Keratinocyte (primary cell): ENCODE data around the gene RSPO3. TPM values are rescaled to one million over a fixed set of nuclear protein-coding genes. Genes with fewer than 3 reads are reported as not detected.

Experiments used
- DNase-seq: peaks from one replicate; pipeline ENCODE4 v3.0.0-alpha.2; 2011; ENCODE audit warnings: low read depth, missing footprints, low spot score
- FAIRE-seq: peaks from 2 replicates; lab custom pipeline; 2011; peaks lifted over from hg19 to GRCh38; lab: Jason Lieb, UNC
- H2AFZ ChIP-seq: 2 replicates; pipeline ENCODE4 v1.6.0; 2012; ENCODE audit warnings: low read length, control low read depth, inconsistent platforms; ENCODE audit not compliant: control insufficient read depth
- H3K27ac ChIP-seq: 2 replicates; pipeline ENCODE4 v1.5.1; 2011; ENCODE audit warnings: low read length; ENCODE audit not compliant: control insufficient read depth, insufficient read depth
- H3K27me3 ChIP-seq: 3 replicates; pipeline ENCODE4 v1.6.0; 2011; ENCODE audit warnings: low read length; ENCODE audit not compliant: control insufficient read depth, insufficient read depth; ENCODE audit errors: extremely low read depth
- H3K36me3 ChIP-seq, 2 experiments: 2 replicates in 1 of 2; 3 replicates in 1 of 2; pipeline ENCODE4 v1.5.1; 2011; ENCODE audit warnings: low read length in 2 of 2, mild to moderate bottlenecking in 1 of 2; ENCODE audit not compliant: control insufficient read depth in 2 of 2, insufficient read depth in 2 of 2; ENCODE audit errors: extremely low read depth in 1 of 2
- H3K4me1 ChIP-seq: 3 replicates; pipeline ENCODE4 v1.5.1; 2011; ENCODE audit warnings: low read length; ENCODE audit not compliant: control insufficient read depth, insufficient read depth; ENCODE audit errors: extremely low read depth
- H3K4me2 ChIP-seq: 3 replicates; pipeline ENCODE4 v1.6.0; 2011; ENCODE audit warnings: low read depth, low read length; ENCODE audit not compliant: control insufficient read depth, insufficient read depth; ENCODE audit errors: extremely low read depth
- H3K4me3 ChIP-seq, 3 experiments: fragments of 200-600 bp in 1 of 3; sonication (generic) in 1 of 3; 2 replicates in 2 of 3; 3 replicates in 1 of 3; pipeline ENCODE4 v1.5.1; 2011 to 2016; ENCODE audit warnings: low read length in 3 of 3, mild to moderate bottlenecking in 3 of 3, control low read depth in 2 of 3, inconsistent platforms in 1 of 3, low read depth in 1 of 3, mixed read lengths in 1 of 3, mixed run types in 1 of 3, moderate library complexity in 1 of 3; ENCODE audit not compliant: control insufficient read depth in 2 of 3, insufficient read depth in 2 of 3; ENCODE audit errors: extremely low read depth in 1 of 3
- H3K79me2 ChIP-seq: 2 replicates; pipeline ENCODE4 v1.6.0; 2012; ENCODE audit warnings: low read length; ENCODE audit not compliant: control insufficient read depth, insufficient read depth
- H3K9ac ChIP-seq: 3 replicates; pipeline ENCODE4 v1.6.0; 2011; ENCODE audit warnings: low read length; ENCODE audit not compliant: control insufficient read depth, insufficient read depth; ENCODE audit errors: extremely low read depth
- H3K9me1 ChIP-seq: 3 replicates; pipeline ENCODE4 v1.6.0; 2011; ENCODE audit warnings: low read length; ENCODE audit not compliant: control insufficient read depth, insufficient read depth; ENCODE audit errors: extremely low read depth
- H3K9me3 ChIP-seq: 2 replicates; pipeline ENCODE4 v1.5.1; 2012; ENCODE audit warnings: low read depth, low read length; ENCODE audit not compliant: control insufficient read depth
- H4K20me1 ChIP-seq: 3 replicates; pipeline ENCODE4 v1.6.0; 2011; ENCODE audit warnings: low read length; ENCODE audit not compliant: control insufficient read depth, insufficient read depth; ENCODE audit errors: extremely low read depth
- CTCF ChIP-seq, 3 experiments: IDR thresholded peaks in 1 of 3; conservative IDR thresholded peaks in 1 of 3; optimal IDR thresholded peaks in 1 of 3; 2 replicates in 2 of 3; 3 replicates in 1 of 3; pipeline versions ENCODE3 to v1.5.1; 2011; ENCODE audit warnings: low read length in 3 of 3, mild to moderate bottlenecking in 3 of 3, moderate library complexity in 2 of 3, control low read depth in 1 of 3, inconsistent platforms in 1 of 3; ENCODE audit not compliant: insufficient read depth in 2 of 3; ENCODE audit errors: extremely low read depth in 1 of 3
- EZH2 ChIP-seq: IDR thresholded peaks from one replicate; pipeline ENCODE4 v1.6.1; 2012; ENCODE audit warnings: inconsistent platforms, mild to moderate bottlenecking, low read length, moderate library complexity
- dilution Hi-C: fragments of 300-500 bp; cut with MboI; formaldehyde crosslinking; loops from one replicate; pipeline ENCODE4 v1.7.0; 2020; ENCODE audit warnings: low sequenced_read_pairs; ENCODE audit not compliant: extremely low pct_ligation_motif_present
- polyA plus RNA-seq, 5 experiments: library from polyadenylated mRNA; depleted of rRNA in 3 of 5; stranded (reverse) in 3 of 5; stranded (forward) in 1 of 5; unstranded in 1 of 5; fragments of >200 nt; gene quantifications; 1 replicate in 1 of 5; 2 replicates in 3 of 5; 3 replicates in 1 of 5; pipeline versions ENCODE4 v1.2.1 to v1.2.3, GENCODE V29; 2011 to 2012; ENCODE audit warnings: missing spikeins in 2 of 5, low read depth in 1 of 5, low replicate concordance in 1 of 5

RSPO3 gene
- polyA plus RNA-seq, 1 donor (not counting 4 experiments of a cell fraction or from before 2014, with no cell fraction given) = not detected

- Histone ChIP-seq H3K79me2 (no peaks in the 10 kb centered on the region), H3K9me3 (no peaks in the 10 kb centered on the region), H3K36me3 (no peaks in the 10 kb centered on the region), H3K4me1 (no peaks in the 10 kb centered on the region), H3K9me1 (no peaks in the 10 kb centered on the region), H3K4me2 (no peak overlapping the region), H4K20me1 (no peaks in the 10 kb centered on the region), H3K9ac (no peak overlapping the region), H3K27ac (no peak overlapping the region), H2AFZ (no peak overlapping the region), H3K4me3 (no peak overlapping the region), H3K27me3 (no peaks in the 10 kb centered on the region)
- DNase-seq (no peak), FAIRE-seq (no peak)
- dilution Hi-C loops = no loop called here
- no peak for TF ChIP-seq EZH2
- TF ChIP-seq CTCF (optimal IDR thresholded peaks at IDR 0.05 in 1 of 3, IDR thresholded peaks at IDR 0.05 in 1 of 3, conservative IDR thresholded peaks at IDR 0.05 in 1 of 3; ENCODE audit: extremely low read depth in 1 of 3, insufficient read depth in 2 of 3, low read length in 3 of 3) = no peak
These were observed 36.0 kb downstream of the RSPO3 start for GRCh38 chr6:127154509-127154908.

GRCh38 chr6:127160484-127160883 is 42.0 kb downstream of the RSPO3 start:
- Histone ChIP-seq H3K9me3 (no peaks in the 10 kb centered on the region), H3K79me2 (no peaks in the 10 kb centered on the region), H3K4me2 (no peak overlapping the region), H3K9ac (no peak overlapping the region), H3K27me3 (no peaks in the 10 kb centered on the region), H2AFZ (no peak overlapping the region), H3K27ac (no peak overlapping the region), H3K4me1 (no peaks in the 10 kb centered on the region), H3K36me3 (no peaks in the 10 kb centered on the region), H3K4me3 (no peak overlapping the region), H4K20me1 (no peaks in the 10 kb centered on the region), H3K9me1 (no peaks in the 10 kb centered on the region)
- FAIRE-seq = no peak
- DNase-seq = no peak
- TF ChIP-seq EZH2 = no peak
- TF ChIP-seq CTCF (optimal IDR thresholded peaks at IDR 0.05 in 1 of 3, IDR thresholded peaks at IDR 0.05 in 1 of 3, conservative IDR thresholded peaks at IDR 0.05 in 1 of 3; ENCODE audit: extremely low read depth in 1 of 3, insufficient read depth in 2 of 3, low read length in 3 of 3) = no peak
- dilution Hi-C loops = no loop called here
